Measurements from ENCODE around the gene UBE2L3. TPM values are rescaled to one million over a fixed set of nuclear protein-coding genes. Genes with fewer than 3 reads are reported as not detected.

Gene UBE2L3
- total and polyA plus RNA-seq, 2 of the 13 experiments (the other 11 are each of a cell fraction or from before 2014, with no cell fraction given), result 30.2 to 58.1 TPM

DNA sequence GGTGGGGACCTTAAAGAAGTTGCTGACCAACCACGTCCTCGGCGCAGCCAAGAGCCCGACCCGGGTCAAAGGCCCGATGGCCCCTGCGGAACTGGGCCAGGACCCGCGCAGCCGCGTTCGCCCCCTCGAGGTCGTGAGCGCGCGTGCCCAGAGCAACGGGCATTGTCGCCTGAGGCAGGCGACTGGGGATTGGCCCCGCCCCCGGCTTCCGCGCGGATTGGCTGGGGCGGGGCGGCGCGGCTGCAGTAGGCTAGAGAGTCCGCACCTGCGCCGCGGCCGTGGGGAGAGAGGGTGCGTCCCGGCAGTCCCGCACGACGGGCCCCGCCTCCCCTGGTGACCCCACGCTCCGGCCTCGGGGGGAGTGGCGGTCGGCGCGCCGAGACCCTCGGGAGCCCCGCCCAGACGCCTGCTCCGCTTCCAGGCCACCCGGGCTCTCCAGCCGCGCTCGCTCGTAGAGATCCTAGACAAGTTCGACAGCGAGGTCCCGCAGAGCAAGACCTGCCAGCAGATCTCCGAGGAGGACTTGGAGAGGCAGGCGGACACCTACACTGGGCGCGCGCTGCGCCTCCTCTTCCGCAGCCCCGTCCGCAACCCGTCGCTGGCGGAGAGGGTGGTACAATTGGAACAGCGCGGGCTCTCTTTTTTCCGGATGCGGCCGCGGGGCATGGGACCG lies 90.0 kb downstream of the UBE2L3 start (continued):
- TF ChIP-seq, protein P1, sequence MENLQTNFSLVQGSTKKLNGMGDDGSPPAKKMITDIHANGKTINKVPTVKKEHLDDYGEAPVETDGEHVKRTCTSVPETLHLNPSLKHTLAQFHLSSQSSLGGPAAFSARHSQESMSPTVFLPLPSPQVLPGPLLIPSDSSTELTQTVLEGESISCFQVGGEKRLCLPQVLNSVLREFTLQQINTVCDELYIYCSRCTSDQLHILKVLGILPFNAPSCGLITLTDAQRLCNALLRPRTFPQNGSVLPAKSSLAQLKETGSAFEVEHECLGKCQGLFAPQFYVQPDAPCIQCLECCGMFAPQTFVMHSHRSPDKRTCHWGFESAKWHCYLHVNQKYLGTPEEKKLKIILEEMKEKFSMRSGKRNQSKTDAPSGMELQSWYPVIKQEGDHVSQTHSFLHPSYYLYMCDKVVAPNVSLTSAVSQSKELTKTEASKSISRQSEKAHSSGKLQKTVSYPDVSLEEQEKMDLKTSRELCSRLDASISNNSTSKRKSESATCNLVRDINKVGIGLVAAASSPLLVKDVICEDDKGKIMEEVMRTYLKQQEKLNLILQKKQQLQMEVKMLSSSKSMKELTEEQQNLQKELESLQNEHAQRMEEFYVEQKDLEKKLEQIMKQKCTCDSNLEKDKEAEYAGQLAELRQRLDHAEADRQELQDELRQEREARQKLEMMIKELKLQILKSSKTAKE (CRISPR knock-in tag; IDR thresholded peaks at IDR 0.05; ENCODE audit: borderline replicate concordance), result no peak
- TF ChIP-seq SMARCE1 (IDR thresholded peaks at IDR 0.05; ENCODE audit: borderline replicate concordance), result no peak
- no peak for TF ChIP-seq ZNF510 (CRISPR knock-in tag; IDR thresholded peaks at IDR 0.05; ENCODE audit: low read depth)
- peak; percentile 33; the same call in 1 of the 2 replicates for TF ChIP-seq GATAD2A (CRISPR knock-in tag; IDR thresholded peaks at IDR 0.05)
- no peak for TF ChIP-seq REXO4 (CRISPR knock-in tag; IDR thresholded peaks at IDR 0.05; ENCODE audit: borderline replicate concordance)
- TF ChIP-seq PAX8 (CRISPR knock-in tag; IDR thresholded peaks at IDR 0.05; ENCODE audit: borderline replicate concordance), result no peak
- TF ChIP-seq, protein P2, sequence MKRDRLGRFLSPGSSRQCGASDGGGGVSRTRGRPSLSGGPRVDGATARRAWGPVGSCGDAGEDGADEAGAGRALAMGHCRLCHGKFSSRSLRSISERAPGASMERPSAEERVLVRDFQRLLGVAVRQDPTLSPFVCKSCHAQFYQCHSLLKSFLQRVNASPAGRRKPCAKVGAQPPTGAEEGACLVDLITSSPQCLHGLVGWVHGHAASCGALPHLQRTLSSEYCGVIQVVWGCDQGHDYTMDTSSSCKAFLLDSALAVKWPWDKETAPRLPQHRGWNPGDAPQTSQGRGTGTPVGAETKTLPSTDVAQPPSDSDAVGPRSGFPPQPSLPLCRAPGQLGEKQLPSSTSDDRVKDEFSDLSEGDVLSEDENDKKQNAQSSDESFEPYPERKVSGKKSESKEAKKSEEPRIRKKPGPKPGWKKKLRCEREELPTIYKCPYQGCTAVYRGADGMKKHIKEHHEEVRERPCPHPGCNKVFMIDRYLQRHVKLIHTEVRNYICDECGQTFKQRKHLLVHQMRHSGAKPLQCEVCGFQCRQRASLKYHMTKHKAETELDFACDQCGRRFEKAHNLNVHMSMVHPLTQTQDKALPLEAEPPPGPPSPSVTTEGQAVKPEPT (CRISPR knock-in tag; IDR thresholded peaks at IDR 0.05; ENCODE audit: low read depth), result no peak
- TF ChIP-seq MED8 (CRISPR knock-in tag; IDR thresholded peaks at IDR 0.05; ENCODE audit: insufficient replicate concordance), result no peak
- no peak for TF ChIP-seq HOXA9 (CRISPR knock-in tag; IDR thresholded peaks at IDR 0.05; ENCODE audit: borderline replicate concordance)
- TF ChIP-seq ZNF101 (CRISPR knock-in tag; IDR thresholded peaks at IDR 0.05; ENCODE audit: borderline replicate concordance, low read depth), result no peak
- TF ChIP-seq, protein P3, sequence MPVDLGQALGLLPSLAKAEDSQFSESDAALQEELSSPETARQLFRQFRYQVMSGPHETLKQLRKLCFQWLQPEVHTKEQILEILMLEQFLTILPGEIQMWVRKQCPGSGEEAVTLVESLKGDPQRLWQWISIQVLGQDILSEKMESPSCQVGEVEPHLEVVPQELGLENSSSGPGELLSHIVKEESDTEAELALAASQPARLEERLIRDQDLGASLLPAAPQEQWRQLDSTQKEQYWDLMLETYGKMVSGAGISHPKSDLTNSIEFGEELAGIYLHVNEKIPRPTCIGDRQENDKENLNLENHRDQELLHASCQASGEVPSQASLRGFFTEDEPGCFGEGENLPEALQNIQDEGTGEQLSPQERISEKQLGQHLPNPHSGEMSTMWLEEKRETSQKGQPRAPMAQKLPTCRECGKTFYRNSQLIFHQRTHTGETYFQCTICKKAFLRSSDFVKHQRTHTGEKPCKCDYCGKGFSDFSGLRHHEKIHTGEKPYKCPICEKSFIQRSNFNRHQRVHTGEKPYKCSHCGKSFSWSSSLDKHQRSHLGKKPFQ (CRISPR knock-in tag; IDR thresholded peaks at IDR 0.05; ENCODE audit: insufficient replicate concordance), result no peak
- peak; percentile 92 for TF ChIP-seq SRY (CRISPR knock-in tag; IDR thresholded peaks at IDR 0.05)
- peak; percentile 31; the same call in 1 of the 2 replicates for TF ChIP-seq KMT2B (CRISPR knock-in tag; IDR thresholded peaks at IDR 0.05)
- TF ChIP-seq NAIF1 (CRISPR knock-in tag; IDR thresholded peaks at IDR 0.05; ENCODE audit: borderline replicate concordance), result peak; percentile 55; the same call in 1 of the 2 replicates
- no peak for TF ChIP-seq FOSL2 (CRISPR knock-in tag; IDR thresholded peaks at IDR 0.05)
- TF ChIP-seq, protein P4, sequence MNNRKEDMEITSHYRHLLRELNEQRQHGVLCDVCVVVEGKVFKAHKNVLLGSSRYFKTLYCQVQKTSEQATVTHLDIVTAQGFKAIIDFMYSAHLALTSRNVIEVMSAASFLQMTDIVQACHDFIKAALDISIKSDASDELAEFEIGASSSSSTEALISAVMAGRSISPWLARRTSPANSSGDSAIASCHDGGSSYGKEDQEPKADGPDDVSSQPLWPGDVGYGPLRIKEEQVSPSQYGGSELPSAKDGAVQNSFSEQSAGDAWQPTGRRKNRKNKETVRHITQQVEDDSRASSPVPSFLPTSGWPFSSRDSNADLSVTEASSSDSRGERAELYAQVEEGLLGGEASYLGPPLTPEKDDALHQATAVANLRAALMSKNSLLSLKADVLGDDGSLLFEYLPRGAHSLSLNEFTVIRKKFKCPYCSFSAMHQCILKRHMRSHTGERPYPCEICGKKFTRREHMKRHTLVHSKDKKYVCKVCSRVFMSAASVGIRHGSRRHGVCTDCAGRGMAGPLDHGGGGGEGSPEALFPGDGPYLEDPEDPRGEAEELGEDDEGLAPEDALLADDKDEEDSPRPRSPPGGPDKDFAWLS (CRISPR knock-in tag; IDR thresholded peaks at IDR 0.05; ENCODE audit: borderline replicate concordance), result no peak
- TF ChIP-seq, protein P5, sequence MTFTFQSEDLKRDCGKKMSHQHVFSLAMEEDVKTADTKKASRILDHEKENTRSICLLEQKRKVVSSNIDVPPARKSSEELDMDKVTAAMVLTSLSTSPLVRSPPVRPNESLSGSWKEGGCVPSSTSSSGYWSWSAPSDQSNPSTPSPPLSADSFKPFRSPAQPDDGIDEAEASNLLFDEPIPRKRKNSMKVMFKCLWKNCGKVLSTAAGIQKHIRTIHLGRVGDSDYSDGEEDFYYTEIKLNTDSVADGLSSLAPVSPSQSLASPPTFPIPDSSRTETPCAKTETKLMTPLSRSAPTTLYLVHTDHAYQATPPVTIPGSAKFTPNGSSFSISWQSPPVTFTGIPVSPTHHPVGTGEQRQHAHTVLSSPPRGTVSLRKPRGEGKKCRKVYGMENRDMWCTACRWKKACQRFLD (CRISPR knock-in tag; IDR thresholded peaks at IDR 0.05; ENCODE audit: borderline replicate concordance), result 0 out of 2 replicates have a peak, but pooled peaks have one; percentile 17
- TF ChIP-seq SAFB2 (CRISPR knock-in tag; IDR thresholded peaks at IDR 0.05; ENCODE audit: borderline replicate concordance, low read depth), result peak; percentile 93; the same call in 1 of the 2 replicates
- TF ChIP-seq SMC3 (IDR thresholded peaks at IDR 0.05; ENCODE audit: low read length), result no peak
- no peak for TF ChIP-seq ZNF253 (CRISPR knock-in tag; IDR thresholded peaks at IDR 0.05; ENCODE audit: borderline replicate concordance)
